SKM-1 (cell line): Measurements from ENCODE around the gene SPEF1.
"Not testable (repeated sequence)": the region's sequence is repeated elsewhere in the genome, so short reads cannot be mapped to it uniquely, and the experiment has no call there.

Experiments used
- DNase-seq: peaks from one replicate; lab custom pipeline; 2025; ENCODE audit not compliant: unreplicated experiment; lab: John Stamatoyannopoulos, UW

SPEF1 gene, protein sequence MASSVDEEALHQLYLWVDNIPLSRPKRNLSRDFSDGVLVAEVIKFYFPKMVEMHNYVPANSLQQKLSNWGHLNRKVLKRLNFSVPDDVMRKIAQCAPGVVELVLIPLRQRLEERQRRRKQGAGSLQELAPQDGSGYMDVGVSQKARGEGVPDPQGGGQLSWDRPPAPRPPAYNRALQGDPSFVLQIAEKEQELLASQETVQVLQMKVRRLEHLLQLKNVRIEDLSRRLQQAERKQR

GRCh38 chr20:3781153-3781910 is at the start of gene SPEF1:
TSS of gene SPEF1 (minus strand) at chr20:3781448. CDS start at chr20:3781287, 161 bp downstream.
- peak; percentile 62 for DNase-seq

DNA sequence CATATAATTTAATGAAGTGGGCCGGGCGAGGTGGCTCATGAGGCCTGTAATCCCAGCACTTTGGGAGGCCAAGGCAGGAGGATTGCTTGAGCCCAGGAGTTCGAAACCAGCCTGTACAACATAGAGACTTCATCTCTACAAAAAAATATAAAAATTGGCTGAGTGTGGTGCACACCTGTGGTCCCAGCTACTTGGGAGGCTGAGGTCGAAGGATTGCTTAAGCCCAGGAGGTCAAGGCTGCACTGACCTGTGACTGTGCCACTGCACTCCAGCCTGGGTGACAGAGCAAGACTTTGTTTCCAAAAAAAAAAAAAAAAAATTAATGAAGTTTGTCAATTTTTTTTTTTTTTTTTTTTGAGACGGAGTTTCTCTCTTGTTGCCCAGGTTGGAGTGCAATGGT is 48.6 kb upstream of the SPEF1 start:
- DNase-seq, result not testable (repeated sequence)

DNA sequence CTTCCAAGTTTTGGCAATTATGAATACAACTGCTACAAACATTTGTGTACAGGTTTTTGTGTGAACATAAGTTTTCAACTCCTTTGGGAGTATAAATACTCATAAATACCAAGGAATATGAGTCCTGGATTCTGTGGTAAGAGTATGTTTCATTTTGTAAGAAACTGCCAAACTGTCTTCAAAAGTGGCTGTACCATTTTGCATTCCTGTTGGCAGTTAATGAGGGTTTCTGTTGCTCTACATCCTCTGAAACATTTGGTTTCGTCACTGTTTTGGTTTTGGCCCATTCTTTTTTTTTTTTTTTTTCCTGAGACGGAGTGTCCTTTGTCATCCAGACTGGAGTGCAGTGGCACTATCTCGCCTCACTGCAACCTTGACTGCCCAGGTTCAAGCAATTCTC is 47.5 kb upstream of the SPEF1 start:
- DNase-seq, result no peak

GRCh38 chr20:3826420-3826819 is 45.2 kb upstream of the SPEF1 start:
- DNase-seq, result no peak

- DNase-seq, result no peak
These were observed 44.3 kb upstream of the SPEF1 start for GRCh38 chr20:3825526-3825925.

GRCh38 chr20:3823881-3824280 is 42.6 kb upstream of the SPEF1 start:
- DNase-seq, result no peak

DNA sequence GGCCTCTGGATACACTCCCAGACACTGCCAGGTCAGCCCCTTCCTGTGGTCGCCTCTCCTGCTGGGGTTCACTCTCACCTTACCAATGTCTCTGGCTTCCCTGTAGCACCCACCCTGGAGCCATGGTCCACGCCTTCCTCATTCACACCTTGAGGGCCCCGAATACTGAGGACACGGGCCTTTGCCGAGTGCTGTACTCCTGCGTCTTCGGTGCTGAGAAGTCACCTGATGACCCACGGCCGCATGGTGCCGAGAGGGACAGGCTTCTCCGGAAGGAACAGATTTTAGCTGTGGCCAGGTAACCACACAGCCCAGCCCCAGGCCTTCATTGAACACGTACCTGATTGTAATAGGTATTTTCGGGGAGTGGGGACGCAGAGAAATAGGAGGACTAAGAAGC is 40.7 kb upstream of the SPEF1 start:
- no peak for DNase-seq

DNA sequence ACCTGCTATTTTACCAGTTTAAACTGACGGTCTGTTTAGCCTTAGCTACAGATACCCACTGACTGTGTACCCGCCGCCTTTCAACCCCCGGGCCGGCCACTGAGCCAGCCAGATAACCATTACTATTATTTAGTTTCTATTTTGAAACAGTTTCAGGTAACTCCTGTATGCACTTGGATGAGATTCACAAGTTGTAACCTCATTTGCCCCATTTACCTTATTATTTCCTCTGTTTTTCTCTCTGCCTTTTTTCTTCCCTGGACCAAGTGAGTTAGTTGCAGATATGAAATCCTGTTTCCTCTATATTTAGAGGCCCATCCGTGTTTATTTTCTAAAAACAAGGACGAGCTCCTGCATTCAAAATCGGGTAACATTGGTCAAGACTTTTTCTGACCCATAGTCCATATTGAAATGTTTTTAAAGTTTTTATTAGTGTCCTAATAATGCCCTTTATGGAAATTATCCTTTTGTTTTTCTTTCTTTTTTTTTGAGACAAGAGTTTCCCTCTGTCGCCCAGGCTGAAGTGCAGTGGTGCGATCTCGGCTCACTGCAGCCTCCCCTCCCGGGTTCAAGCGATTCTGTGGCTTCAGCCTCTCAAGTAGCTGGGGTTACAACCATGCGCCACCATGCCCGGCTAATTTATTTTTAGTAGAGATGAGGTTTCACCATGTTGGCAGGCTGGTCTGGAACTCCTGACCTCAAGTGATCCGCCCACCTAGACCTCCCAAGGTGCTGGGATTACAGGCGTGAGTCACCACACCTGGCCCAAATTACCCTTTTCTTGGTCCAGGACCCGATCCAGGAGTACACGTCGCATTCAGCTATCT is 39.9 kb upstream of the SPEF1 start:
- DNase-seq, result no peak

GRCh38 chr20:3820048-3820900 is 39.0 kb upstream of the SPEF1 start, which contains the start of gene AP5S1:
TSS of gene AP5S1 (plus strand) at chr20:3820547. CDS start at chr20:3822118, 1,571 bp downstream.
- DNase-seq, result peak; percentile 57

GRCh38 chr20:3819411-3820047 is 38.3 kb upstream of the SPEF1 start:
- no peak for DNase-seq

- DNase-seq, result peak; percentile 7
These were observed 37.2 kb upstream of the SPEF1 start for GRCh38 chr20:3818155-3819151.

DNA sequence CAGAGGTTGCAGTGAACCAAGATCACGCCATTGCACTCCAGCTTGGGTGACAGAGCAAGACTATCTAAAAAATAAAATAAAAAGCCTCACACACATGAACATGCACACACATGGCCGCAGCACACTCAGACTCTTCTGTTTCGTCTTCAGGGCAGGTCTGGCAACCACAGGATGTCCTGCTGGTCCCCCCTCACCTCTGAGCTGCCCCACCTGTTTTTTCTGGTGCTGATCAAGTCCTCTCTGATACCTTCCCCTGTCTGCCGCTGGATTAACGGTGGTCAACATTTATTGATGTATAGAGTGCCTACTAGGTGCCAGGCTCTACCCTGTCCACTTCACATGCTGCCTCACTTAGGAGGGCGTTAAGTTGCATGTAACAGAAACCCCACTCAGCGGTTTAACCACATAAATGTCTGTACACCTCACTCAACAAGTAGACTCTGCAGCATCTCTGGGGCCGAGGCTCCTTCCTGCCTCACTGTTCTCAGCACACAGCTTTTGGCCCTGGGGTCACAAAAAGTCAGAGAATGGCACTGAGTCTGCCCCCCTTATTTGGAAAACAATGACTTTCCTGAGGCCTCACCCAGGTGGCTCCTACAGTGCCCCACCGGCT is 34.6 kb upstream of the SPEF1 start:
- no peak for DNase-seq

DNA sequence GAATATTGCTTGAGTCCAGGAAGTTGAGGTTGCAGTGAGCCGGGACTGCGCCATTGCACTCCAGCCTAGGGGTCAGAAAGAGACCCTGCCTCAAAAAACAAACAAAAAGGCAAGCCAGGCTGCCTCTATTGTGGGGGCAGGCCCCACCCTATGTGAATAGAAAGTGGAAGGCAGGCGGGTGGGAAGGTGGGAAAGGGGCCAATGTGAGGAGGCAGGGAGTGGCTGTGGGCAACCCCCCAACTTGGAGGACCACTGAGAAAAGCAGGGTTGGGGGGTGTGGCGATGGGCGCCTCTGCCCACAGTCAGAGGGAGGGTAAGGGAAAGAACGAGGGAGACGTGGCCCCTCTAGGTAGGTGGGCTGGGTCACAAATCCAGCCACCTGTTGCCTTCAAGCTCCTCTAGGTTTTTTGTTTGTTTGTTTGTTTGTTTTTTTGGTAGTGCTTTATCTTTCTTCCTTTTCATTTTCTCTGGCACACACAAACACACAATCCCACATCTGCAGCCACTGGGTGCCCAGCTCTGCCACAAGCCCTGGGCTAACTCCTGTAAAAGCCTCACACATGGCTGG is 33.8 kb upstream of the SPEF1 start:
- DNase-seq, result no peak

DNA sequence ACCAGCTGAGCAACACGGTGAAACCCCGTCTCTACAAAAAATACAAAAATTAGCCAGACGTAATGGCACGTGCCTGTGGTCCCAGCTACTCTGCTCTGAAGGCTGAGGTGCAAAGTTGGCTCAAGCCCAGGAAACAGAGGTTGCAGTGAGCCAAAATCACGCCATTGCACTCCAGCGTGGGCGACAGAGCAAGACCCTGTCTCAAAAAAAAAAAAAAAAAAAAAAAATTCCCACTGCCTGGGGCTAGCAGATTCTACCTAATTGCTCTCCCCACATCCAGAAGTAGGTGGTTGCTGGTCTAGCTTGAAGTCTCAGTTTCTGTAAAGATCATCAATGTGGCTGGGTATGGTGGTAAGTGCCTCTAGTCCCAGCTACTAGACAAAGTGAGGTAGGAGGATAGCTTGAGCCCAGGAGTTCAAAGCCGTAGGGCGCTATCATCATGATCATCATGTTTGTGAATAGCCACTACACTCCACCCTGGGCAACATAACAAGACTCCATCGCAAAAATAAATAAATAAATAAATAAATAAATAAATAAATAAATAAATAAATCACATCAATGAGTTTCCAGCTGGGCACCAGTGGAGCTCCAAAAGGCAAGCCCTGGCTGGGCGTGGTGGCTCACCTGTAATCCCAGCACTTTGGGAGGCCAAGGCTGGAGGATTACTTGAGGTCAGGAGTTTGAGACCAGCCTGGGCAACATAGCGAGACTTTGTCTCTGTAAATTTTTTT is 32.8 kb upstream of the SPEF1 start:
- no peak for DNase-seq

- no peak for DNase-seq
These were observed 32.0 kb upstream of the SPEF1 start for GRCh38 chr20:3812975-3813847.

- no peak for DNase-seq
These were observed 31.0 kb upstream of the SPEF1 start for GRCh38 chr20:3812259-3812681.
